Measurements from ENCODE around the gene IGLON5.

The IGLON5 gene

DNA sequence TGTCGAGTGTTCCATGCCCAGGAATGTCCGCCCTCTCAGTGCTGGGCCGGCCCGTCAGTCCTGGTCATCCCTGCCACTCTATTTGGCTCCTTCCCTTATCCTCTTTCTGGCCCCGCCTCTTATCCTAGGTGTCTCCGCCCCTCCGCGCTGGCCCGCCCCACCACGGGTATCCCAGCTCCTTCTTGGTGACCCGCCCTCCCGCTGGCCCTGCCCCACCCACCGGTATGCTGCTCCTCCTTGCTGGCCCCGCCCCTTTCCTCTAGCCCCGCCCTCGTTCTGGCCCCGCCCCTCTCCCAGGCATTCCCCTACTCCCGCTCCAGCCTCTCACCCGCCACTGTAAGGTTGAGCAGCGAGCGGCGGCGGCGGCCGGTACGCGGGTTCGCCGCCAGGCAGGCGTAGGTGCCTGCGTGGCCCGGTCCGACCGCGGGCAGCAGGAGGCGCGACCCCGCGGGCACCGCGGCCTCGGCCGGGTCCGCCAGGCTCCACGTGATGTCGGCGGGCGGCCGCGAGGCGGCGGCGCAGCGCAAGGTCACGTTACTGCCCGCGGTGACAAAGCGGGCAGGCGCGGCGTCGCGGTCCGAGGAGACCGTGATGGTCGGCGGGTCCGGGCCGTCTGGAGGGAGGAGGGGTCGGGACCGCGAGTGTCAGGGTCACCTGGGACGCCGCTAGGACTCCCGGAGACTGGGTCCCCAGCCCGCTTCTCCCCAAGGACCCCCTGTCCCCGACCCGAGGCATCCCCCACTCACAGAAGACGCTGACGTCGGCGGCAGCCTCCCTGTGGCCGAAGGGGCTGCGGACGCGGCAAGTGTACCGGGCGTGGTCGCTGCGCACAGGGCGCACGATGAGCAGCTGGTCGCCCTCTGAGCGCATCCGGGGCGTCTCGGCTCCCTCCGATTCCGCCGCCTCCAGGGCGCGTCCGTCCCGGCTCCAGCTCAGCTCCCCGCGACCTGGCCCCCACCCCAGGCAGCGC is 28.5 kb downstream of the IGLON5 start:
- DNase-seq = peak; percentile 97

DNA sequence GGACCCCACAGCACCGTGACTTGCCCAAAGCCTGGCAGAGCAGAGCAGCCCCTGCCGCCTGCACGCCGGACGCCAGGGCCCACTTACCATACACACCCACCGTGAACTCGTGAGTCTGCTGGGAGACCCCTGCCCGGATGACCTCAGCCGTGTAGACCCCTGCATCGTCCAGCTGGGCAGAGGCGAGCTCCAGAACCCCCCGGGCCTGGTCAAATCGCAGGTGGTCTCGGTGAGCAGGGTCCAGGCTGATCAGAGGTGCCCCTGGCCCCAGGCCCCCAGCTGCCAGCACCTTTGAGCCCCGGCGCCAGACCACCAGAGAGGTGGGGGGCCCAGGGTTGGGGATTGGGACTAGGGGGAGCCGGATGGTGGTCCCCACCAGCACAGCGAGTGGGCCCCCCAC is 29.6 kb downstream of the IGLON5 start:
- no peak for DNase-seq

DNA sequence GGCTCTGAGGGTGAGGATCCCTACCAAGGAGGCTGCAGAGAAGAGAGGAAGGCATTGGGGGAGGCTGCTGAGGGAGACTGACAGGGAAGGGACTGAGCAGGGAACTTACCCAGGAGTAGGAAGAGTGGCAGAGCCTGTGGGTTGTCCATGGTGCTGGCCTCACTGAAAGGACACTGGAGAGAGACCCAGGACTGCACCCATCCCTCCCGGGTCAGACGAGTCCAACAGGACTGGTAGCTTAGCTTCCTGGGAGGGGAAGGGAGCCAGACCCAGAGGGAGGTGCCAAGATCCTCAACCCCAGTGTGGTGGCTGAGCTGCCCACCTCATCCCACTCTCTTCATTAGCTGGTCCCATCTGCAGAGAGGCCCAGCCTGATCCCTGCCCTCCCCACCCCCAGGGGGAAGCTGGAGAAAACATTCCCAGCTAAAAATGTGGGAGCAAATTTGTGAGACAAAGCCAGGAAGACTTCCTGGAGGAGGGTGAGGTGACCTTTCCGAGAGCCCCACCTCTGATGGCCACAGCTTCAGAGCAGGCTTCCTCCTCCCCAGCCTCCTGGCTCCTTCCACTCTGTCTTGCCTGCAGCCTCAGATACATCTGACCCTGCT is 30.6 kb downstream of the IGLON5 start, which contains the start of gene VSIG10L:
Gene VSIG10L (minus strand): TSS at position 164 of the 605 bp plus-strand sequence. CDS start 15 bp downstream, at position 149.
- no peak for DNase-seq

DNA sequence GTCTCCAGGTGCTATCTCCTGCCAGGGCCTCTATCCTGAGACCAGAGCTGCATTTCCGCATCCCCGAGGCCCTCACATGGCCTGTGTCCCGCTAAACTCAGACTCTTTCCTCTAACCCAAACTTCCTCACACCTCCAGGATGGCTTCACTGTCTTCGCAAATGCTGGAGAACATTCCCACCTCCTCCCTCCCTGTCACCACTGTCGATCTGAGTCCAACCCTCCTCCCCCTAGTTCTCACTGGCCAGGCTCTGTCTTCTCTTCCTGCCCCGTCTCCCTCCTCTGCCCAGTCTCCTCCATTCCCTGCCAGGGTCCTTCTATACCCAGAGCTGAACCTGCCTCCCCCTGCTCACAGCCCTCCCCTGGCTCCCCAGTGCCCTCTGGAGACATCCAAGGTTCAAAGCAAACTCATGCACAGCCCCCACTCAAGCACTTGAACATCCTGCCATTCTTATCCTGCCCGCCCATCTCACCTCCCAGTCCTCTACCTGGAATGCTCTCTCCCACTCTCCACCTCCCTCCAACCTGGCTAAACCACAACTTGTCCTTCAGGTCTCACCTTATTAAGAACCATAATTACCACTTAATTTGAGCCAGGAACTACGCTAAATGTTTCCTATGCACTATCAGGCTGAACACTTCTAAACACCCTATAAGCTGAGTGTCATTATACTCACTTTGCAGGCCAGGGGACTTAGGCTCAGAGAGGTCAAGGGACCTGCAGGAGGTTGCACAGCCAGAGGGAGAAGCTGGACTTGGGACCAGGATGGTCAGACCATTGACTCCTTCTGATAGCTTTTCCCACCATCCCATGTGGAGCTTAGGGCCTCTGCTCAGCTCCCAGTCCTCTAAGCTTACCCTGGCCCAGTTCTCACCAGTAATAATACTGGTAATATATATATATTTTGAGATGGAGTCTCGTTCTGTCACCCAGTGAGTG is 31.5 kb downstream of the IGLON5 start:
- no peak for DNase-seq

DNA sequence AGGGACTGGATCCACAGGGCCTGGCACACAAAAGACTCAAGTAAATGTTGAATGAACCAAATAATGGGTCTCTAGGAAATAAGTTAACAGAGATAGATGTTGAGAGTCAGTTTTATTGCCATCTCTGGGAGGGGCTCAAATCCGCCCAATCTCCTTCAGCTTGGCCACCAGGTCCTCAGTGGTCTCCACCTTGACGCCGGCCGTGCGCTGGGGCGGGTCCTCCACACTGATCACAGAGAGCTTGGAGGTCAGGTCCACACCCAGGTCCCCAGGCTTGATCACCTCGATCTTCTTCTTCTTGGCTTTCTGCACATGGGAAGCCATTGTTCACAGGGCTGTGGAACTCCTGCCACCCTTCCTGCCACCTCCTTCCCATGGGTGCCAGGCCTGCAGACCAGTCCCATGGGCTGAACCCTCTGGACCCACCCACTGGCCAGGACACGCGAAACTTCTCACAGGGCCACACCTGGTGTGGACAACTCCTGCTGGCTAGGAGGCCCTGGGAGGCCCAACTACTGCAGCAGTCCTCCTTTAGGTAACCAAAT is 33.7 kb downstream of the IGLON5 start:
- no peak for DNase-seq

DNA sequence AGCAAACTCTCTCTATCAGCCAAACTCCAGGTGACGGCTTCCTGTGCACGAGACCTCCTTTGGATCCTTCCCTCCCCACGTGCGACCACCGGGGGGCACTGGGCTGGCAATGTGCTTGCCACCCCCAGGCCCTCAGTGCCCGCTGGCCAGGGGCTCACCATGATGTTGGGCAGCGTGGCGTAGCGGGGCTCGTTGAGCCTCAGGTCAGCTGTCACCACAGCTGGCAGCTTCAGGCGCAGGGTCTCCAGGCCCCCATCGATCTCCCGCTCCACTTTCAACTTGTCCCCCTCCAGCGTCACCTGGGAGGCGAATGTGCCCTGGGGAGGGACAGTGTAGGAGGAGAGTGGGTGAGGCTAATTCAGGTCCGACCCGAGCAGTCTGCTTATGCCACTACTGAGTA is 35.3 kb downstream of the IGLON5 start:
- no peak for DNase-seq

DNA sequence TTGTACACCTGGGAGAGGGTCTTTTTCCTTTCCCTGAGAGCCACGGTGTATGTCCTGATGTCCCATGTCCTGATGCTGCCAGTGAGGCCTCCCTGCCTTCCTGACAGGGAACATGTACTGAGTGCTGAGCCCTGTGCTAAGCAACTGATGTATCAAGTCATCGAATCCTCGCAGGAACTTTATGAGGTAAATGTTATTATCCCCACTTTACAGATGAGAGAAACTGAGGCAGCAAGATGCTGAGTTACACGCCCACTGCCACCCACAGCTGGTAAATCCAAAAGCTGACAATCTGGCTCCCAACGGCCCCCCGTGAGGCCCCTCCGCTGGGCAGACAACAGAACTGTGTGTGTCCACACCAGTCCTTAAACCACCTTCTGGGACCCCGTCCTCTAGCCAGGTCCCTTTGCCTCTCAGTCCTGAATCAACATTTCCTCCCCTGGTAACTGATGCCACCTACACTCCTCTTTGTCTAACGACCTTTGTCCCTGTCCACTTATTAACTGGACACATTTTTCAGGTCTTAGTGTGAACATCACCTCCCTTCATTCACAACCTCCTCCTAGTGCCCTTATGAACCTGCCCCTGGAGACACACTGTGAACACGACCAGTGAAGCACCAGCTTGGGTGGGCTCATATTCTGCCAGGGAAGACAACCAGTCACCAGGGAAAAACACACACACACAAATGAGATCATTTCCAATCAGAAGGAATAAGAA is 35.9 kb downstream of the IGLON5 start:
- no peak for DNase-seq

DNA sequence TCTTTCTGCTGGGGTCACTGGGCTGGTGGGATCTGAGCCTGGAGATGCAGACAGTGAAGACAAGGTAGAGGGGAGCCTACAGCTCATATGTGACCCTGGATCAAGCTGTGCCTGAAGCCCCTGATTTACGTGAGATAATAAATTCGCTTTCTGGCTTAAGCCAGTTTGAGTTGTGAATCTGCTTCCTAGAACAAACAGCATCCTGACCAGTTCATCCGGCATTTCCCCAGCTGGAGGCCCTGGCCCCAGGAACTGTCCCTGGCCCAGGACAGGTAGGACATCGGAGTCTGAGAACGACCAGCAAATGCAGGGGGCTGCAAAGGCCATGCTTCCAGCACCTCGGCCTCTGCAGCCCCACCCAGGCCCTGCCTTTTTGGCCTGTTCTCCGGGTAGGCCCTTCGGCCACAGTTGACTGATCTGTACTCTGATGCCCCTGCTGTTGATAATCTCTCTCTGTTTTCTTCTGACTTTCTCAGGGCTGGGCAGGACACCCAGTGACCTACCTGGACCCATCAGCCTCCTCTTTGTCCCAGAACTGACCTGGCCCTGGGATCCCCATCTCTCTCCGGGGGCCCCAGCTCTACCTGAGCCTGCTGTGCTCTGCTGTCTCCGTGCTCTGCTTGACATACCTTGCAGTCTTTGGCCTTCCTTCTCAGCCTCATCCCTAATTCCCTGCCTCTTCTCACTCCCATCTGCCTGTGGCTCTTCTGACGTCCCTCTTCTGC is 40.0 kb downstream of the IGLON5 start:
- DNase-seq = no peak

DNA sequence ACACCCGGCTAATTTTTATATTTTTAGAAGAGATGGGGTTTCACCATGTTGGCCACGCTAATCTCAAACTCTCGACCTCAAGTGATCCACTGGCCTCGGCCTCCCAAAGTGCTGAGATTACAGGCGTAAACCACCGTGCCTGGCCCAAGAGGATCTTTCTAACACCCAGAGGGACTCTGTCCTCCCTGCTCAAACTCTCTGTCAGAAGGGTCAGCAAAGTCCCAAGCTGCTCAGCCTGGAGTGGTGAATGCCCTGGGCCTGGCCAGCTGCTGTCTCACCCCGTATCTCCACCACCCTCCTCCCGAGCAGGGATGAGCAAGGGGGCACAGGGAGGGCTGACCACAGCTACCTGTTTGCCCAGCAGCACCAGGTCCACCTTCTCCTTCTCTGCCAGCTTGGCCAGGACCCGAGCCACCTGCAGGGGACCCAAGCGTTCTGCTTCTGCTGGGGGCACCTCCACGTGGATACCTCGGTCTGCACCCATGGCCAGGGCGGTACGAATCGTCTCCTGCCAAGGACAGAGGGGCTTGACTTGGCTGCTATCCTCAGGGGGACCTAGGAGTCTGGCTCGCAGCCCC is 41.4 kb downstream of the IGLON5 start:
- DNase-seq = no peak

DNA sequence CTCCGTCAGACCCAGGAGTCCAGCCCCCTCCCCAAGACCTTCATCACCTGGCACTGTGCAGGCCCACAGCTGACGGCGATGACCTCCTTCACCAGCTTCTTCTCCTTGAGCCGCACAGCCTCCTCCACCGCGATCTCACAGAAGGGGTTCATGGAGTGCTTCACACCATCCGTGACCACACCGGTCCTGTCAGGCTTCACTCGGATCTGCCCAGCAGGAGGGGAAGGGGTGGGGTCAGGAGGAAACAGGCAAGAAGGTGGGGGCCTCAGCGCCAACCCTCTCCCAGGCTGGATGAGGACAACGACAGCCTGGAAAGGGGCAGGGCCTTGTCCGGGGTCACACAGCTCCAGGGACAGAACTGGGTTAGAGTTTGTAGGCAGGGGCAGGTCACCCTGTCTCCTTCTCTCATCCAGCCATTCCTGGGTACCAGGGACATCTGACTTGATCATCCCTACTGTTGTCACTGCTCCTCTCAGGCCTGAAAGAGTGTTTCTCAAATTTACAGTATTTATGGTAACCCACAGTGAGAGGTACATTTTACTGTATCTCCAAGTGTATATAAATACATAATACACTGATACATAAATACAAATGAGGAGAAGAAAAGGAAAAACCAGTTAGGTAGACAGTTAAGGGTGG is 42.8 kb downstream of the IGLON5 start:
- DNase-seq = no peak

DNA sequence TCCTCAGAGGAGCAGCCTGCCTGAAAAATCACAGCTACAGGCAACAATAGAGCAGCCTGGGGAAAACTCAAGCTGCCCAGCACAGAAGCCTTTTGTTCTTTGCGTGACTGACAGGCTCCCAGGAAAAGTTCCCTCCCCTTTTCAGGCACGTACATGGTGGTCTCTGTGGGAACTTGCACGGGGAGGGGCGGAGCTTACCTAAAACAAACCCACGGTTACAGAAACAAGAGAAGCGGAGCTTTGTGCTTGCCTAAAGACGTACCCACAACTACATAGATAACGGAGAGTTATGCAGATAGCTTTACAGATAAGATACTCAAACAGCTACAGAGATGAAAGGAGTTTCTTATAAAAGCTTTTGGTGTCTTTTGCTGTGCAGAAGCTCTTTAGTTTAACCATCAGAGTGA is 43.3 kb downstream of the IGLON5 start:
- no peak for DNase-seq

DNA sequence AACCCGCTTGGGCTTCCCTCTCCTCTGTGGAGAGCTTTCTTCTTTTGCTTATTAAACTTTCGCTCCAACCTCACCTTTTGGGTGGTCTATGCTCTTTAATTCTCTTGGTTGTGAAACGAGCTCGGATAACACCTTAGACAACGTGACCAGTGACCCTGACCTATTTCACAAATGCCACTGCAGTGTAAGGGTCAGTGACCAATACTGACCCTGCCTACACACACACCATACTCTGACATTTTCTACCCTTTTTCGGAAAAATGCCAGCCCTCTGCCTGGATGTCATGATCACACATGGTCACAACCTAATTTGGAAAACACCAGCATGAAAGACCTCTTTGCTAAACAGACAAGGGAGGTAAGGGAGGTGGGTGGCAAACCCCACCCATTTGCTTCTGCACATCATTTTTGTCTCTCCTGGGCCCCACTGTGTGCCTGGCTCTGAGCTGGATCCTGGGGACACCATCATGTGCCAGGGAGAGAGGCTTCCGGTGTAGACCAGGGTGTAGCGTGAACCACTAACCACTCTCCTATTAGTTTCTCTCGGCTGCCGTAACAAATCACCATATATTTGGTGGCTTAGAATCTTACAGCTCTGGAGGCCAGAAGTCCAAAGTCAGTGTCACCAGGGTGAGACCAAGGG is 44.8 kb downstream of the IGLON5 start:
- no peak for DNase-seq

DNA sequence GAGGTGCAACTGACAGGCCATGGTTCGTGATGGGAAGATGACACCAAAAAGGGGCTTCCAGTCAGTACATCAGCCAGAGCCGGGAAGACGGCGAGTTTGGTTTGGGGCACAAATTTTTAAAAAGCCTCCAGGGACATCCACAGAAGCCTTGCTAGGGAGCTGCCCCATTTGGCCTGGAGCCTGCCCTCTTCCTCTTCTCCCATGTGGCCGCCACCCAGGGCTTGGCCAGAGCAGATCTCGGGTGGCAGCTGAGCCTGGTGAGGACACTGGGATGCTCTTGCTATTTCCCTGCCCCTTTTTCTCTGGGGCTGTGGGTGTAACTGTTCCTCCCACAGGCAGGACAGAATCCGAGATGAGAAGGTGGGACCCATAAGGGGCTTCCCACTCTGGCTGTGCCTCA is 46.5 kb downstream of the IGLON5 start:
- DNase-seq = peak; percentile 9

DNA sequence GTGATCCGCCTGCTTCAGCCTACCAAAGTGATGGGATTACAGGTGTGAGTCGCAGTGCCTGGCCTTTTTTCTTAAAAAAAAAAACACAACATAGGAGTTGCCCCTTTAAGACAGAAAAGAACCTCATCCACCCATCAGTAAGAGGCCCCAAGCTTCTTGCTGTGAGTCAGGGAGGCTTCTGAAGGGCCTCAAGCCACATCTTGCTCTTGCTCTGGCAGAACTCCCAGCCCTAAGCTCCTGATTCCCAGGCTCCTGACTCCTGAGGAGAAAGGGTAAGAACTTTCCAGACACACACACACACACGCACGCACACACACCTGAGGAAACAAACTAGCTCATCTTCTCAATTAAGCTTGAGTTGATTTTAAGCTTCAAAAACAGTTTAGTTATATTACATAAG is 47.9 kb downstream of the IGLON5 start:
- DNase-seq = peak; percentile 49

DNA sequence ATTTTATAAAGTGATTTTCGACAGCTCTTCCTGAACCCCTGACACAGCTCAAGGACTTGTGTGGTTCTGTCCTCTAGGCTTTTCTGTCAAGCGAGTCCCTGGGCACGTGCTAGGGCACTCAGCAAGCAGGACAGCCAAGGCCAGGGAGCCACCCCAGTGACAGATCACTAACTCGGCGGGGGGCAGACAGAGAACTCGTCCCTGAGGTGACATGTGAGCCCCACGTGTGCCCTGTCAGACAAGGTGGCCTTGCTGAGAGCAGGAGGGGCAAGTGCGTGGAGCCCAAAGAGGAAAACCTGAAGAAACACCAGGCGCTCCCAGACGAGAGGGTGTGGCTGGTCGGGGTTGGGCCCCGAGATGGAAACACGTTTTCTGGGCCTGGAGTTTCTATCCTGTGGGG is 49.8 kb downstream of the IGLON5 start:
- DNase-seq = no peak

DNA sequence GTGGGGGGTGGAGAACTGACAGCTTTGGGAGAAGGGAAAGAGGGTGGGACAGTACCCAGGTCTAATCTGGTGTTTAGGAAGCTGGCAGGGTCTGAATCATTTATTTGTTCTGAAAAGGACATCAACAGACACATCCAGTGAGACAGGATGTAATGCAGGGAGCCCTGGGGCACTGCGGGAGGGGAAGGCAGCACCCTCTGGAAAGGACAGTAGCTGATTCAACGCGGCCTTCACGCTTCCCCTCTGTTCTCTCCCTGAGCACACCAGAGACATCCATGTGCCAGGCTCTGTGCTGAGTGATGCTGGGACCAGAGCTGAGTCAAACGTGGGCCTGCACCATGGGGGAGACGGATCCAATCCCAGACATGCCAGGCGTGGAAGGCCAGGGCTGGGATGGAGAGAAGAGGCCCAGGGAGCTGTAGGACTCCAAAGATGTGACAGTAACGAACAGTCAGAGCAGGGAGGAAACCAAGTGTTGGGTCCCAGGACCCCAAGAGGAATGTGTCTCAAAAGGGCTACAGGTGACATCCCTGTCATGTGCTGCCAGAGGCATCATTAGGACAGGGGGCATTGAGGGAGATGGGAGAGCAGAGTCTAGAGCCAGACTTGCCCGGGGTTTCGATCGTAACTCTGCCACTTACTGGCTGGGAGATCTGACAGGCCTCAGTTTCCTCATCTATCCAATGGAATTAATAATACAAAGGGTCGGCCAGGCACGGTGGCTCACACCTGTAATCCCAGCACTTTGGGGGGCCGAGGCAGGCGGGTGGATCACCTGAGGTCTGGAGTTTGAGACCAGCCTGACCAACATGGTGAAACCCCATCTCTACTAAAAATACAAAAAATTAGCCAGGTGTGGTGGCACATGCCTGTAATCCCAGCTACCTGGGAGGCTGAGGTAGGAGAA is 53.0 kb downstream of the IGLON5 start:
- DNase-seq = no peak

DNA sequence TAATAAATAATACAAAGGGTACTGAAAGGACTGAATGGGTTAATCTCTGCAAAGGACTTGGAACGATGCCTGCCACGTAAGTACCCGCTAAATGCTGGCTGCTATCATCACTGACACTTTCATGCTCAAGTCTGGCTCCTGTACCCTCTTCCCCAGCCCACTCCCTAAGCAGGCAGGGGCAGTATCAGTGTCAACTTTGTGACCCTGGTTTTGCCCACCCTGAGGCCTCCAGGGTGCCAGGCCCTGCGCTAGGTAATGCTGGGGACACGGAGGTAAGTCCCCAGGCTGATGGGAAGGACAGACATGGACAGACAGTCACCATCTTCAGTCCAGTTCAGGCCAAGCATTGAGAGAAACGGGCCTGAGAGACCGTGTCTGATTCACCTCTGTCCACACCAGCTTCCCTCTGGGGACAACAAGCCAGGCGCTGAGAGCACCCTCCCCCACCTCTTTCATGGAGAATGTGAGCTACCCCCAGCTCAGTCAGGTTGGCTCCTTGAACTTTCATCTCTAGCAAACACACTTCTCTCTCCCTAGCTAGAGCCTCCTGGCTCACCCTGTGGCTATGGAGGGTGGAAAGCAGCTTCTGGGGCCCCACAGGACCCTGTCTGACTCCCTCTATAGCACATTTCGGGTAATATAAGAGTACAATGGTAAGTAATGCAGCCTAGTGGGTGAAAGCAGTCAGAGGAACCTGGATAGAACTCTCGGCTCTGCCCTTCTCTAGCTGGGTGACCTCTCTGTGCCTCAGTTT is 53.9 kb downstream of the IGLON5 start:
- no peak for DNase-seq

DNA sequence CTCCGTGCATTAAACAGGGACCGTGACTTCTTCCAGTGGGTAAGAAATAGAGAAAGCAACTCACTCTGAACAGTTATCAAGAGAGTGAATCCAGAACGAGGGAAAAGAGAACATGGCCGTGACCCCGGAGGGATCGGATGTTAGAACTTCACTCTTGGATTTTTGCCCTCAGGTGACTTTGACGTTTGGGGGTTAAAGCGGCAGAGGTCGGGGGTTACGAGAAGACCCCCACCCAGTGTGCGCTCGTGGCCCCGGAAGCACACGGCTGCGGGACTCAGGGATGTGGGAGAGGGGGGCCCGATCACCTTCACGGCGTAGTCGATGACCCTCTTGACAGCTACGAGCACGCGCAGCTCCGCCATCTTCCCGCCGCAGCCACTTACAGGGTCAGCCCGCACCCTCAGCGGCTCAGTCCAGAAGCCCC is 54.5 kb downstream of the IGLON5 start, which contains the start of gene ETFB:
Gene ETFB (minus strand): TSS at position 424 of the 424 bp plus-strand sequence. CDS start 62 bp downstream, at position 362.
- no peak for DNase-seq
